OCI-LY7 (cell line): Measurements from ENCODE around the gene ADH7.
"Not testable (repeated sequence)": the region's sequence is repeated elsewhere in the genome, so short reads cannot be mapped to it uniquely, and the experiment has no call there.

Experiments
- CTCF ChIP-seq: fragments of 200-600 bp; sonication (generic); conservative IDR thresholded peaks from 2 replicates; pipeline ENCODE4 v1.5.1; 2014; ENCODE audit warnings: mild to moderate bottlenecking, antibody characterized with exemption, low read length, moderate library complexity, mixed read lengths
- EZH2phosphoT487 ChIP-seq: fragments of 200-600 bp; sonication (generic); IDR thresholded peaks from 2 replicates; pipeline ENCODE4 v1.6.1; 2018; ENCODE audit warnings: low read depth, borderline replicate concordance, mild to moderate bottlenecking, mixed run types, antibody characterized with exemption, low read length, moderate library complexity, mixed read lengths

DNA sequence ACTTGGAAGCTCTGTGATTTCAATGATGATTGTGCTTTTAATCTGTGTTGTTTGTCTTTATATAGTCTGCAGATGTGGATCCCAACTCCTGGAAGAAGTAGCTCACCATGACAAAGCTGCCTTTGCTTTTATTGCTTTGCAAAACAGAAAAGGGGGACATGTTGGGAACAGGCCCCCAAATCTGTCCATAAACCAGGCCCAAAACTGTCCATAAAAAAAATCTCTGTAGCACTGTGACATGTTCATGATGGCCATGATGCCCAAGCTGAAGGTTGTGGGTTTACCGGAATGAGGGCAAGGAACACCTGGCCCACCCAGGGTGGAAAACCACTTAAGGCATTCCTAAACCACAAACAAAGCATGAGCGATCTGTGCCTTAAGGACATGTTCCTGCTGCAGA, 62.7 kb downstream of the ADH7 start:
- TF ChIP-seq CTCF, EZH2phosphoT487: not testable (repeated sequence)
